NCI-H146 (cell line): Measurements from ENCODE around the gene MED15.
"Not testable (repeated sequence)": the region's sequence is repeated elsewhere in the genome, so short reads cannot be mapped to it uniquely, and the experiment has no call there.

ENCODE experiments used
- DNase-seq: peaks from one replicate; lab custom pipeline; 2025; lab: John Stamatoyannopoulos, UW

Gene MED15

DNA sequence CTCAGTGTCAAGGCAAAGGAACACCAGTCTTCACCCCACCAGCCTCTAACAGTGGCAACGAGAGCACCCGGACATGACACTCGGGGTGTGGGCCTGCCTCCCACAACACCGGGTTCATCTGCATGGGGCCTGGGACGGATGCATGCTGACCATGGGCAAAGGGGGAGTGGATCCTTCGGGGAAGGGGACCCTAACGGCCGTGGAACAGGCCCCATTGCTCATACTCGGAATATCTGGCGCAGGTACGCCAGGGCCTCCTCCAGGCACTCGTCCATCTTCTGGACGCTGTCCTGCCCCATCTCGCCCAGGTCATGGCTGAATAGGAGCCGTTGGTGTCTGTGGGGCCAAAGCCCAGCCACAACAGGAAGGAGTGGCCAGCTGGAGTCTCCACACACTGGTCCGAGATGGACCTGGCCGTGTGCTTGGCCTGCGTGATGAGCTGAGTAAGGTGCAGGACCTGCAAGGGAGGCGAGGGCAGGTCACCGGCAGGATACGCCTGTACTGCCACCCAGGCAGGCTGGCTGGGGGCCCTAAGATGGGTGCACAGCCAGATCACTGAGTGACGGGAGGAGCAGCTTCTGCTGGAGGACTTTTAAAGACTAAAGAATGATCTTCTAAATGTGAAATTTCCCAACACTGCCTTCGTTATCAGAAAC, 96.8 kb downstream of the MED15 start:
- DNase-seq = no peak

DNA sequence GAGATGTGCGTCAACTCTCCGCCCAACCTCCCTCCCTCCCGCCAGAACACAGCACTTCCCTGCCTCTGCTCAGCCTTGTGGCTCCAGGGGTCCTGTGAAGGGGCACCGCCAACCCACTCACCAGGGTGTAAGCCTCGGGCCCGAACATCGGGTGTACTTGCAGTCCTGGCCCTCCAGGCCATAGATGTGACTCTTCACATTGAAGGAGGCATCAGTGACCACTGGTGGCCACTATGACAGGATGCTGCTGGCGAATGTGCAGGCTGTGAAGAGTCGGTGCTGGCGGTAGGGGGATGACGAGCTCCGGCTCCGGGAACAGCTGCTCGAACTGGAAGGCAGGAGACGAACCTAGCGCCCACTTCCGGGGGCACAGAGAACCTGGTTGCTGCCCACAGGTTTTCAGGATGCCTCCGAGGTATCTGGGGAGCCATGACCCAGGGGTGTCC, 97.4 kb downstream of the MED15 start:
- DNase-seq = no peak

DNA sequence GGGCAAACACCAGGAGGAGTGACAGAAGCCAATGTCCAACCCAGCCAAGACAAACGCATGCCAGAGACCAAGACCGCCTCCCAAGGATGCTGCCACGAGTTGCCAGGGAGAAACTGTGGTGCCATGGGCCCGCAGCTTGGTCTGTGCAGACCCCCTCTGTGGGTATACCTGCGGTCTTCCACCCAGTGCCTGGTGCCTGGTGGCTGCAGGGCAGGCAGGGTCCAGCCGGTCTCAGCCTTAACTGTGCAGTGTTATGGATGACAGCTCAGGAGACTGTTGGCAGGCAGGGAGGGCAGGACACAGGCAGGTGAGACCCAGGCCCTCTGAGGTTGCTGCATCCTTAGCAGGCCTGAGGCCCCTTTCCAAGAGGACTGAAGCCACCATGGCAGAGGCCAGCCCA, 97.9 kb downstream of the MED15 start:
- no peak for DNase-seq

DNA sequence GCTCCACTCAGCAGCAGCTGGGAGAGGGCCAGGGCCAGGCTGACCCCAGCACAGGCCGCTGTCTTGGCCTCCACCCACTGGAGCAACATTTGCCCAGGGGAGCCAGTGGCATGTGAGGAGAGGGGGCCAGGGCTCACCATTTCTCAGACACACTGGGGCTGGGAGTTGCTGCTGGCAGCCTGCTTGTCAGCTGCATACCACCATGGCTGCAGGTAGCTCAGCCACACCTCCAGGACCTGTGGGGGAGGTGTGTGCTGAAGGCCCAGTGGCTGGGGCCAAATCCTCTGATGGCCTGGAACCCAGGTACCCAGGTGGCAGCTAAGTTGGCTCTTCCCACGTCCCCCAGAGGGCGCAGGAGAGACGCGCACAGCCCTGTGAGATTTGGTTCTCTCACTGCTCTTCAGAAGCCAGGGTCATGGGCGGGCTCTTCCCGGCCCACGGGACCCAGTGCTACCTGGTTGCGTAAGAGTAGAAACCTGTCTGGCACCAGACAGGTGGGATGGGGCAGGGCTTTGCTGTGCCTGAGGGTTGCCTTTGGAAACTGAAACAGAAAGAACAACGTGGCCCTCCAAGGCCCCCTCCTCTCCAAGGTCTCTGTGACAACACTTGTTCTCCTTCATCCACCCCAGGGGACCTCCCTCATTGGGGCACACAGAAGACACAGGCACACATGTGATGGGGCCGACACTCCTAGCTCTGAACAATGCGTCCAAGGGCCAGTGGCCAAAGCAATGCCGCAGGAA, 98.8 kb downstream of the MED15 start:
- peak; percentile 79 for DNase-seq

DNA sequence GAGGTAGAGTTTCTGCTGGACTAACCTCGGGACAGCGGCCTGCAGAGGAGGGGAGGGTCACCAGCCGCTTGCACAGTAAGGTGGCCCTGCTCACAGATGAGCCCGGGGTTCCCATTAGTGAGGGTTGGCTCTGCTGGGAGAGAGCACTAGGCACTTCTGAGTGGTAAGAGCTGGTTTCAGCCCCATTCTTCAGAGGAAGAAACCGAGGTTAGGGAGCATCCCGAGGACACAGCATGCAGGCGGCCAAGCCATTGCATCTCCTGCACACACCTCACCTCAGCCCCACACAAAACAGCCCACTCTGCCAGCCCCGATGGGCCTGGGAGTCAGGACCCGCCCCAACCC, 99.3 kb downstream of the MED15 start:
- no peak for DNase-seq

DNA sequence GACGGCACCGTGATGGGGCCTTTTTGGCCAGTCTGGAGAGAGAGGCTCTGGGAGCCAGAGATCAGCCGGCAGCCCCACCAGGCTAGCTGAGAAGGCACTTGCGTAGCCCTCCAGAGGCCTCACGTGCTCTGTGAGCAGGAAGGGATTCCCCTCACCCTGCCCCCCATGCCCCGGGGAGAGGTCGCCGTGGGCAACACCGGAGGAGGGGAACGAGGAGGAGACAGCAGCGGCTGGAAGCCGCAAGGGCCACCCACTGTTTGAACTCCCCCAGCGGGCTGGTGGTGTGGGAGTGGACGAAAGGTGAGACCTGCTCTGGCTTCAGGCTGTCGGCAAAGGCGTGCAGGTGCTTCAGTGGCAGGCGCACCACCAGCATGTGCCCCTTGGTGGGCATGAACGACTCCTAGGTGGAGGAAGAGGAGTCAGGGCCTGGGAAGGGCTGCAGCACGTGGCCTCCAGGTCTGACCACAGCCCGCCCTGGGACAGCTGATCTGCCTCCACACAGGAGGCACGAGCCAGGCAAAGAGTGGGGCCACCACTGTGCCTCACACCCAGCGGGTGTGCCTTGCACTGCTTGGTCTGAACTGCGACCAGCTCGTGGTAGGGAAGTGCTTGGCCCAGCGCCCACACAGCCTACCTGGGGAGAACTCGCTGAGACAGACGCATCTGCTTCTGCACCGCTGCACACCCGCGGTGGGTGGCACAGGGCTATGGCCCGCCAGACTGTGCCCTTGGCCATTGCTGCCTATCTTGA, 99.9 kb downstream of the MED15 start:
- peak; percentile 17 for DNase-seq

DNA sequence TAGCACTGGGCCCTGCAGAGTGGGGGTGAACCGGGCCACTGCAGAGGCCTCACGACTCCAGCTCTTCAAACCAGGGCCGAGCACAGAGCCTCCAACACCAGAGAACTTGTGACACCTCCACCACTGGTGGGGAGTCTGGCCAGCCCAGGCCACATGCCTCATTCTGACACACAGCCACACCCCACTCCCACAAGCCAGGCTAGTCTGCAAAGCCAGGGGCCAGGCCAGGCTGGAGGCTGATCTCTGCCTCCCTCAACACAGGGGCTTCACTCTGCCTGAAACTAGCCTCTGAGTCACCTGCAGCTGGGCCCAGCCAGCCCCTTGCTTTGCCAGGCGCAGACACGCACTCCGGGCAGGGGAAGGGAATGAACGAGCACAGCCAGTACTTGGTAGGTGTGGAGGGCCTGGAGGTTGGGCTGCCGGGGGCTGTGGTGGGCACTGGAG, 102.9 kb downstream of the MED15 start:
- no peak for DNase-seq

DNA sequence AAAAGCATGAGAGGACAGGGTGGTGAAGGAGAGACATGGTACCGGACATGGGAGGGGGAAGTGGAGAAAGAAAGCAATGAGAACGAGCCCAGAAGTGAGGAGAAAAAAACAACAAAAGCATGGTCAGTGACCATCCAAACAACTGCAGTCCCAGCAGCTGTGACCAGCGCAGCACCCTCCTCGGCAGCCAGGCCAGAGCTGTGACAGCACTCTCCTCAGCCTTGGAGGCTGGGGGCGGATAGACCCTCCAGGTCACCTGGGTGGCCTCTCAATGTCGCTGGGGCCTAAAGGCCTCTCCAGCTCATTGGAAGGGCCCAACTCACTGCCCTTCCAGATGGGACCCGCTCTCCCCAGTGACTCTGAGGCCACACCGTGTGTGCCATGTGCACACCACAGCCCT, 103.3 kb downstream of the MED15 start:
- DNase-seq = no peak

DNA sequence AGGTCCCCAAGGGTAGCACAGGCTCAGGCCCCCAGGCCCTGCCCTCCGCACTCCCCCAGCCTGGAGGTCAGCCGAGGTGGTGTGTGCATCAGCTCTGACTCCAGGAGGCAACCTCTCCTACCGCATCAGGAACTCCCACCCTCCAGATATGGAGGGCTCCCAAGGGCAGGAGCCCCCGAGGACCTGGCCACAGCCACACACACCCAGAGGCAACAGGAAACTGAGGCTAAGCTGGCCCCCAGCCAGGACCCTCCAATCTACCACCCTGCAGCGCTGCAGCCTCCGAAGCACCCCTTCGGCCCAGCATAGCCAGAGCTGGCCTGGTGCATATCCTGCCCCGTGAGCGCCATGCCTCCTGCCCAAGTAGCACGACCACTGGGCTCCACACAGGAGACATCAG, 104.0 kb downstream of the MED15 start:
- no peak for DNase-seq

DNA sequence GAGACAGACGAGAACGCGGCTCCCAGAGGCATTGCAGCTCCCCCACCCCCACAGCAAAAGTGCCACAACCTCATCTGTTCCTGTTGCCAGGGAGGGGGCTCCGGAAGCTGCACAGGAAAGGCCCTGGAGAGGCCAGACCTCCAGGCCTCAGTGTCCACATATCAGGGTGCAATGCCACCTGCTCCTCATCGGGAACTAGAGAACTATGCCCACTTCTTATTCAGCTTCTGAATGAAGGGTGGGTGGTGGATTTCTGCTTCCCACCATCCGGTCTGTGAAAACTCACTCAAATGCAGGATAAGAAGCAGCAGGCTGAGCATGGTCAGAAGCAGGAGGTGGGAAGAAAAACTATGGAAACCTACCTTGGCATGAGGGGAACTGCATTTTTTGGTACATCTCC, 105.9 kb downstream of the MED15 start:
- DNase-seq = no peak

DNA sequence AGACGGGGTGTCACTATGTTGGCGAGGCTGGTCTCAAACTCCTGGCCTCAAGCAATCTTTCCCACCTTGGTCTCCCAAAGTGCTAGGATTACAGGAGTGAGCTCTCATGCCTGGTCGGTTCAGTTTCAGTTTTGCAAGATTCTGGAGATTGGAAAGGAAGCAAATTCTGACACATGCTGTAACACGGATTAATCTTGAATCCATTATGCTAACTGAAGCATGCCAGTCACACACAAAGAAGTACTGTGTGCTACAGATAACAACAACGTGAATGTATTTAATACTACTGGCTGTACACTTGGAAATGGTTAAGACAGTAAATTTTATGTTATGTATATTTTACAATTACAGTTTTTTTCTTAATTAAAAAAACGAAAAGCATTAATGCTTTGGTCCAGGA, 107.6 kb downstream of the MED15 start:
- DNase-seq = no peak

DNA sequence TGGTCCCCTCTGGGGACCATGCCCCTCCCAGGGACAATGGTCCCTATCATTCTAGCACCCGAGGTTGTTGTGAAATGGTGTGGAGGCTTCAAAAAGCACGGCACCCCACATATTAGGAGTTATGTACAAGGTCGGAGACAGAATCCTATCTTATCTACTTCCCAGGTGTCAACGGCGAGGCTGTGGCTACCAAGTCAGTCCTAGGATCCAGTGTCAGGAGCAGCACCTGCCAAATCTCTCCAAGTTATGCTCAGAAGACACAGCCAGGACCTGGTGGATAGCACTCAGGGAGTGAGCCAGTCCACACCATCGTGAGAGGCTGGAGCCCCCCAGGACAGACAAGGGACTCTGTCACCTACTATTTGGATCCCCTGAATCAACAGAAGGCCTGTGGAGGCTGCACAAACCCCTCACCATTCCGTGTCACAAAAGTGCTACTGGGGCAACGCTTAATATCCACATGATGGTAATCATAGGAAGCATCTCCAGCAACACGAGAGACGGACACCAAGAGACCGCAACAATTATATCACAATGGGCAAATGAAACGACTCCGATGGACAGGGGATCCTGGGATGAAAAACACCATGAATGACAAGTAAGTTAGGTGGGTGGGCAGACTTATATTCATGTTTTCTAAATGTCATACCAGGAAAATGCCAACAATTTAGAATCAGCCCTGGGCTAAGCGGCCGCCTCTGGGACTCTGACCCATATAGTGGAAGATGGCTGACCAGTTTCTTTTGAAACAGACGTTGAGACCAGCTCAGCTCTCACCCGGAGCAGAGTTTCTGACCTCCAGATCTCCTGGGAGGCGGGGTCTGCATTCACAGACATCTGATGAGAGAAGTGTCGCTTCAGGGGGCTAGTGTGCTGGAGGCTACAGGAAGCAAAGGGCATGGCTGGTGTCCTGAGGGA, 108.4 kb downstream of the MED15 start:
- DNase-seq = no peak

DNA sequence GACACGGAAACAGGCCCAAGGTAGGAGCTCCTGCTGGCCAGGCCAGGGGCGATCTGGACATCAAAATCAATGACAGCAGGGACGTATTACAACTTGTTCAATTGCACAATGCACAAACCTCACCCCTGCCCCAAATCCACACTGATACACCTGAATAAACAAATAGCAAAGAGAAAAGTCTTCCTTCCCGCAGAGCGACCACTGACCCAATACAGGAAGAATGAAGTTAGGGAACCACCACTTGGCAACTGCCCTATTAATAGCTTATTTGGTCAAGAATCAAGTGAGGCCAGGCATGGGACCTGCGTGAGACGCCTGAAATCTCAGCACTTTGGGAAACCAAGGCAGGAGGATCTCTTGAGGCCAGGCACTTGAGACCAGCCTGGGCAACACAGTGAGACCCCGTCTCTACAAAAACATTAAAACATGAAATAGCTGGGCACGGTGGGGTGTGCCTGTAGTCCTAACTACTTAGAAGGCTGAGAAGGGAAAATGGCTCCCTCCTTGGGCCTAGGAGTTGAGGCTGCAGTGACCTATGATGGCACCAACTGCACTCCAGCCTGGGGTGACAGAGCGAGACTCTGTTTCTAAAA, 109.1 kb downstream of the MED15 start:
- no peak for DNase-seq

DNA sequence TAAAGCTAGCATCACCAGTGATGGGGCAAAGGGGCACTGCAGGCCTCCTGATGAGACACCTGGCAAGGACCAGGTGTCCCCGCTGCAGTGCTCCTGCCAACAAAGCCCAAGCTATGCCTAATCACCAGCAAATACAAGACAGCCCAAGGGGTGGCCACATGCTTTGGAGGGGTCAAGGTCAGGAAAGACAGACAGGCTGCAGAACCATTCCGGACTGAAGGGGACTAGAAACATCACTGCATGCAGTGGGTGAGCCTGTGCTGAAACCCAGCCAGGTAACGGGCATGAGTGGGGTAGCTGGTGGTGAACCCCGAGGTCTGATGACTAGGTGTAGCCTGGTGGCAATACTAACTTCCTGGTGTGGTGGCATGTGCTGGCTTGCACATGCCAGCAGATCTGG, 111.1 kb downstream of the MED15 start:
- DNase-seq = peak; percentile 21

DNA sequence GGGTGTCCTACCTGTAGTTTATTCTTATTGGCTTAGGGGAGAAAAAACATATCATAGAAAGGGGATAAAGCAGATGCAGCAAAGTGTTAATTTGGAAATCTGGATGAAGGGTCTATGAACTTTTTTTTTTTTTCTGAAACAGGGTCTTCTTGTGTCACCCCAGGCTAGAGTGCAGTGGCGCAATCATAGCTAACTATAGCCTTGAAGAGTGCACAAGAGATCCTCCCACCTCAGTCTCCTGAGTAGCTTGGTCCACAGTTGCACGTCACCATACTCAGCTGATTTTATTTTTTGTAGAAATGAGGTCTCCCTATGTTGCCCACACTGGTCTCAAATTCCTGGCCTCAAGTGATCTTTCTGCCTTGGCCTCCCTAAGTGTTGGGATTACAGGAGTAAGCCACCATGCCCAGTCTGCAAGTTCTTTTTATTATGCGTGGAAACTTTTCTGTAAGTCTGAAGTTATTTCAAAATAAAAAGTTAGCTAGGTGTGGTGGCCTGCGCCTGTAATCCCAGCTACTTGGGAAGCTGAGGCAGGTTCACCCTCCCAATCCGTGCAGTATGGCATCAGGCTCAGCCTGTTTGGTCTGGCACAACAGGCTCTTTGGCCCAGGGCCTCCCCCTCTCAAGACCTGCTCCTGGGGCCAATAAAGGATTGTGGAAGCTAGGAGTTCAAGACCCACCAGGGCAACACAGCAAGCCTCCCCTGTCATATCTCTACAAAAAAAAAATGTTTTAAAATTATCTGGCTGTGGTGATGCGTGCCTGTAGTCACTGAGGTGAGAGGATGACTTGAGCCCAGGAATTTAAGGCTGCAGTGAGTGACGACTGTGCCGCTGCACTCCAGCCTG, 111.9 kb downstream of the MED15 start:
- no peak for DNase-seq

DNA sequence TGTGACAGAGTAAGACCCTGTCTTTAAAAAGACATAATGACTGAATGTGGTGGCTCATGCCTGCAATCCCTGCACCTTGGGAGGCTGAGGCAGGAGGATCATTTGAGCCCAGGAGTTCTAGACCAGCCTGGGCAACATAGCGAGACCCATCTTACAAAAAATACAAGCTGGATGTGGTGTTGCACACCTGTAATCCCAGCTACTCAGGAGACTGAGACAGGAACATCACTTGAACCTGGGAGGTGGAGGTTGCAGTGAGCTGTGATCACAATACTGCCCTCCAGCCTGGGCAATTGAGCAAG, 112.4 kb downstream of the MED15 start:
- DNase-seq = not testable (repeated sequence)

DNA sequence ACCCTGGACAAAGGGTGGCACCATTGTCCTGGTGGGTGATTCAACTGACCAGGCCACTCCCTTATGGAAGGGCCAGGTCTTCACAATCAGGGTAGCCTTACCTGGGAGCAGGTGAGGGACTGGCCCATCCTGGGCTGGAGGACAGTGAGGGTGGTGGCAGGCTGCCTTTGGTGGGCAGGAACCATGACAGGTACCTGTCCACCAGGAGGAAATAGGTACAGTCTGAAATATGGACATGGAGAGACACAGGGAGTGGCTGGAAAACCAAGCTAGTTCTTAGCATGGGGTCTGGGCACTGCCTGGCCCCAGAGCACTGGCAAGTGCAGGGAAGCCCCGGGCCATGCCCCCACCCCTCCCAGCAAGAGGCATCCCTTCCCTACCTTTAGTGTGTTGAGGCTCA, 113.8 kb downstream of the MED15 start:
- DNase-seq = no peak

DNA sequence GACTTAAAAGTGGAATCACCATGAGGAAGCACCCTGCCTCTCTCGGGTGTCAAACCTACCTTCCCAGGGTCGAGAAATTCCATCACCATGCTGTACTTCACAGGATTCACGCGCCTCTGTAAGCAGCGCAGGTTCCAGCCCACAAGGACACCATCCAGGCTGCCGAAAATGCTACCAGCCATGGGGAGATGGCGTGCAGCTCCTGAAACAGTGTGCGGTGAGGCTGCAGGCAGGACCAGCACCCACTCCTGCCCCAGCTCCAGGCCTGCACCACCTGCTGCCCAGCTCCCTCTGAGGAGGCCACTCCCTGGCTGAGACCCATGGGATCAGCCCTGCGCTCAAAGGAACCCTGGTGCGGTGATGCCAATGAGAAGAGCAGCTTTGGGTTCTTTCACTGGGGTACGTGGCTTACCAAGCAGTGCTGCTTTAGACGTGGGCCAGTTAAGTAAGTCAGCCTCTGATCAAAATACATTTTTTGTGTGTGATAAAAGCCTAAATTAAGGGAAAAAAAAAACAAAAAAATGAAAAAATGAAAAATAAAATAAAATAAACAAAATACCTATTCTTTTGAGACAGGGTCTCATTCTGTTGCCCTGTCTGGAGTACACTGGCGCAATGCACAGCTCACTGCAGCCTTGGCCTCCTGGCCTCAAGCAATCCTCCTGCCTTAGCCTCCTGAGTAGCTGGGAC, 115.4 kb downstream of the MED15 start:
- no peak for DNase-seq

DNA sequence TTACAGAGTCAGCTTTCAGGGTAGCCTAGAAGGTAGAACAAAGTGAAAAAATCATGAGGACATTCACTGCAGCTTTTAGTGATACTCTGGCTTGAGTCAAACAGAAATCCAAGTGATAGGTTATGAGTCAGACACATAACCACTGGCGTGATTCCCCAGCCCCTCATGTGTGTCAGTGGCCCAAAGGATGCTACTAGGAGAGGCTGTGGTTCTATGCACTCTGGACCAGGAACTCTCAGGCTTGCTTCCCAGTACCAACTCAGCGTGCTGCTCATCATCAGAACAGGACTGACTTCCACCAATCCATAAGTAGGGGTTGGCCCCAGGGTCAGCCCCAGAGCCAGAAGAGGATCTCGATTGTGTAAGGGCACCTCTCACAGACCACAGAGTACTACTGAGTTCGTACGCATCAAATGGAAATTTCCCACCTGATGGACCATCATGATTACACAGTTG, 116.8 kb downstream of the MED15 start:
- DNase-seq = no peak

DNA sequence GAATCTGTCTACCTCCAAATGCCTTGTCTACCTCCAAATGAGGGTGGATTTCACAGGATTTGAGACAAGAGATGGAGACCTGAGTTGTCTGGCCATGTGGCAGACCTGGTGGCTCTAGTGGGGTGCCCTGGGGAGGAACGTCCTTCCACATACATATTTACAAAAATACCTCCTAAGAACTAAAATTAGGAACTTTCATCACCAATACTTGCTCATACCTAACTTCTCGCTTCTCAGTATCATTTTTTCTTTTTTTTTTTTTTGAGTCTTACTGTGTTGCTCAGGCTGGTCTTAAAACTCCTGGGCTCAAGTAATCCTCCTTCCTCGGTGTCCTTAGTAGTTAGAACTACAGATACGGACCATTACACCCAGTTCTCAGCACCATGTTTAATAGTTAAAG, 117.9 kb downstream of the MED15 start:
- no peak for DNase-seq
